ENCODE measurements around the gene PGBD2. TPM values are rescaled to one million over a fixed set of nuclear protein-coding genes. Genes with fewer than 3 reads are reported as not detected.

The PGBD2 gene
- total RNA-seq (2022) (7.3 and 7.8 TPM in 2 replicates), Bru-seq, nascent RNA (percentile 64 among the genes with signal in this experiment), BruChase-seq, experiment 1, labeled RNA remaining after a 6-hour chase (percentile 50 among the genes with signal in this experiment), BruChase-seq, experiment 2, labeled RNA remaining after a 2-hour chase (percentile 56 among the genes with signal in this experiment)
- long read RNA-seq, transcript PGBD2-201 (3 exons, 2,136 nt): major isoform, 8 of 15 reads
- long read RNA-seq, partial matches to known transcripts: 2 of 15 reads
- long read RNA-seq, other reads (novel, unspliced or antisense): 5 of 15 reads

GRCh38 chr1:248906009-248906752, at the start of gene PGBD2:
TSS of gene PGBD2 (plus strand) at chr1:248906235. CDS start at chr1:248913863, 7,628 bp downstream.
- CTCF ChIA-PET: interaction anchor here (0.6 to 0.7 kb wide), 2 partner anchors 47 to 203 kb away, joined by 3 read pairs; partner anchors contain the start of gene ZNF692
- Mint-ChIP-seq H3K27me3 (ENCODE audit: unreplicated experiment) (peaks cover 3% of the 10 kb centered on the region), H3K9me3 (ENCODE audit: low read depth, unreplicated experiment) (peaks cover 2% of the 10 kb centered on the region), H3K36me3 (ENCODE audit: insufficient read depth, unreplicated experiment) (peaks cover 15% of the 10 kb centered on the region), H3K4me3 (ENCODE audit: low read depth, unreplicated experiment) (peak within 1 kb of the TSS; percentile 75), H3K27ac (ENCODE audit: unreplicated experiment) (peak within 1 kb of the TSS; percentile 85), H3K4me1 (ENCODE audit: low read depth, unreplicated experiment) (peaks cover 19% of the 10 kb centered on the region)
- no TSS peak for BruUV-seq (replicated peaks)
- intact Hi-C loops (cut with micrococcal nuclease; ENCODE audit: unreplicated experiment): loop anchor here (1.0 kb wide), 3 partner anchors 18 to 48 kb away; no protein-coding TSS in a partner anchor
- peak; percentile 97 for DNase-seq
- peak; percentile 64 for TF ChIP-seq CTCF (IDR thresholded peaks at IDR 0.05; ENCODE audit: unreplicated experiment)

GRCh38 chr1:248857201-248857600, 48.8 kb upstream of the PGBD2 start:
- CTCF ChIA-PET: no interaction called here
- BruUV-seq (replicated peaks): TSS peak; percentile 46
- H3K36me3 Mint-ChIP-seq (ENCODE audit: insufficient read depth, unreplicated experiment): peaks cover 45% of the 10 kb centered on the region
- no peak for DNase-seq
- no peak for TF ChIP-seq CTCF (IDR thresholded peaks at IDR 0.05; ENCODE audit: unreplicated experiment)
- peaks cover 12% of the 10 kb centered on the region for H3K4me1 Mint-ChIP-seq (ENCODE audit: low read depth, unreplicated experiment)
- intact Hi-C loops (cut with micrococcal nuclease; ENCODE audit: unreplicated experiment): no loop called here
- H3K9me3 Mint-ChIP-seq (ENCODE audit: low read depth, unreplicated experiment): no peaks in the 10 kb centered on the region
- H3K27me3 Mint-ChIP-seq (ENCODE audit: unreplicated experiment): peaks cover 5% of the 10 kb centered on the region
- no peak overlapping the region for H3K27ac Mint-ChIP-seq (ENCODE audit: unreplicated experiment)
- H3K4me3 Mint-ChIP-seq (ENCODE audit: low read depth, unreplicated experiment): peak overlapping the region; percentile 90

GRCh38 chr1:248857749-248858095, 48.3 kb upstream of the PGBD2 start:
- H3K4me1 Mint-ChIP-seq (ENCODE audit: low read depth, unreplicated experiment): peaks cover 17% of the 10 kb centered on the region
- H3K36me3 Mint-ChIP-seq (ENCODE audit: insufficient read depth, unreplicated experiment): peaks cover 50% of the 10 kb centered on the region
- TF ChIP-seq CTCF (IDR thresholded peaks at IDR 0.05; ENCODE audit: unreplicated experiment): no peak
- CTCF ChIA-PET: interaction anchor here (1.1 to 2.6 kb wide), 2 partner anchors 19 to 32 kb away, joined by 3 to 21 read pairs; partner anchors contain the start of genes SH3BP5L and ZNF672
- H3K9me3 Mint-ChIP-seq (ENCODE audit: low read depth, unreplicated experiment): no peaks in the 10 kb centered on the region
- H3K27ac Mint-ChIP-seq (ENCODE audit: unreplicated experiment): peak overlapping the region; percentile 88
- DNase-seq: no peak
- H3K27me3 Mint-ChIP-seq (ENCODE audit: unreplicated experiment): peaks cover 10% of the 10 kb centered on the region
- H3K4me3 Mint-ChIP-seq (ENCODE audit: low read depth, unreplicated experiment): peak overlapping the region; percentile 90
- BruUV-seq (replicated peaks): no TSS peak
- intact Hi-C loops (cut with micrococcal nuclease; ENCODE audit: unreplicated experiment): loop anchor here (1.0 to 2.0 kb wide), 2 partner anchors 15 to 49 kb away; partner anchors contain the start of gene PGBD2

- Mint-ChIP-seq H3K27me3 (ENCODE audit: unreplicated experiment) (peaks cover 11% of the 10 kb centered on the region), H3K36me3 (ENCODE audit: insufficient read depth, unreplicated experiment) (peaks cover 55% of the 10 kb centered on the region), H3K4me1 (ENCODE audit: low read depth, unreplicated experiment) (peaks cover 18% of the 10 kb centered on the region), H3K4me3 (ENCODE audit: low read depth, unreplicated experiment) (peak overlapping the region; percentile 90), H3K9me3 (ENCODE audit: low read depth, unreplicated experiment) (no peaks in the 10 kb centered on the region), H3K27ac (ENCODE audit: unreplicated experiment) (peak overlapping the region; percentile 88)
- CTCF ChIA-PET: interaction anchor here (0.6 to 2.6 kb wide), 6 partner anchors 15 to 56 kb away, joined by 3 to 21 read pairs (median 4); partner anchors contain the start of genes SH3BP5L and ZNF672
- peak; percentile 26 for TF ChIP-seq CTCF (IDR thresholded peaks at IDR 0.05; ENCODE audit: unreplicated experiment)
- intact Hi-C loops (cut with micrococcal nuclease; ENCODE audit: unreplicated experiment): loop anchor here (1.0 to 2.0 kb wide), 2 partner anchors 15 to 48 kb away; partner anchors contain the start of gene PGBD2
- DNase-seq: peak; percentile 90
- BruUV-seq (replicated peaks): TSS peak; percentile 54
These were observed 47.7 kb upstream of the PGBD2 start for GRCh38 chr1:248858096-248858890.

Measured in Calu3 (cell line).